Glomerular visceral epithelial cell (primary cell): ENCODE data around the gene DCLK1.

Experiments
- DNase-seq: peaks from one replicate; pipeline ENCODE4 v3.0.0-alpha.2; 2016; ENCODE audit errors: extremely low spot score

Gene DCLK1

DNA sequence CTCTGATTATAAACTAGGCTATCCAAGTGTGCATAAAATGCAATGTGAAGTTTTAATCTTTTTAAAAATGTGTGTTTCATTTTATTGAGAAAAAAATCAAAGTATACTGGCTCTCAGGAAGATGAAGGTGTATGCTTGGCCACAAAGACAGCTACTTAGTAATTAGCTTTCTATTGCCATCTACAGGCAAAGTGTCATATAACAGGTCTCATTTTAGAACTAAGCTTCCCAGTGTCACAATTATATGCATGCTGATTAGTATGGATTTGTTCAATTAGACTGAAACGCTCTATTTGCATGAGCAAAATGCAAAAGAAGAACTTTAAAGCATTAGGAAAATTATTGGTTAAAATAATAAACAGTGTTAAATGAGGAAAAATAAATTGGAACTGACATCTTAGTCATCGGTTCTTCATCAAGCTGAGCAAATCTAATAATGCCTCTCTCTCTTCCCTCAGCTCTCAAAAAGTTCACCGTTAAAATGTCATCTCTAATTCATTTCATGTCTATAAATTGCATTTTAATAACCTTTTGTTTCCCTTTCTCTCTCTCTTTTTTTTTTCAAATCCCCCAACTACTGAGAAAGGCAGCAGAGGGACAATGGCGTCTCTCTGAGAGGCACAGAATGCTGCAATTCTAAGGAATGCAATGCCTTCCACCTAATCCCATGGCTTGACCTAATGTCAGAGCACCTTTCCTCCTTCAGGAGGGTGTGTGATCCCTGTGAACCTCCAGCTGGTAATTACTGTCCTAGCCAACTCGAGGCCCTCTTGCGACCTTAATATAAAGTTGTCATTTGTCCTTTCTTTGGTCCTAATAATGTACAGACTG, 341.6 kb downstream of the DCLK1 start:
- DNase-seq: peak; percentile 37

DNA sequence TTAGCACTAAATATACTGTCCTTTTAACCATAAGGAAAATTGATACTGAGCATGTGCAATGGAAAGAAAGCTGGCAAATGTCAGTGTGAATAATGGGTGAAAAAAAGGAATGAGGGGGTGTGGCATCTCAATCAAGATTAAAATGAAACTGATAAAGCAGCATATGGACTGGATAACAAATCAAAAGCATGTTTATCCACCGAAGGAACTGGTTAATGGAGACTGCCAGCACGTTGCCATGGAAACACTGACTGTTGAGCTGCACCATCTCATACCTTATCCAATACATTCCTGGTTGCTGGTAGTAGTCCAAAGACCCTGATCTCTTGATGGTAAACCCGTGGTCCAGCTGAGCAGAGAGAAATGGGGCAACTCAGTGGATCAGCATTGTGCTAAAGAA, 343.2 kb downstream of the DCLK1 start:
- DNase-seq: no peak

DNA sequence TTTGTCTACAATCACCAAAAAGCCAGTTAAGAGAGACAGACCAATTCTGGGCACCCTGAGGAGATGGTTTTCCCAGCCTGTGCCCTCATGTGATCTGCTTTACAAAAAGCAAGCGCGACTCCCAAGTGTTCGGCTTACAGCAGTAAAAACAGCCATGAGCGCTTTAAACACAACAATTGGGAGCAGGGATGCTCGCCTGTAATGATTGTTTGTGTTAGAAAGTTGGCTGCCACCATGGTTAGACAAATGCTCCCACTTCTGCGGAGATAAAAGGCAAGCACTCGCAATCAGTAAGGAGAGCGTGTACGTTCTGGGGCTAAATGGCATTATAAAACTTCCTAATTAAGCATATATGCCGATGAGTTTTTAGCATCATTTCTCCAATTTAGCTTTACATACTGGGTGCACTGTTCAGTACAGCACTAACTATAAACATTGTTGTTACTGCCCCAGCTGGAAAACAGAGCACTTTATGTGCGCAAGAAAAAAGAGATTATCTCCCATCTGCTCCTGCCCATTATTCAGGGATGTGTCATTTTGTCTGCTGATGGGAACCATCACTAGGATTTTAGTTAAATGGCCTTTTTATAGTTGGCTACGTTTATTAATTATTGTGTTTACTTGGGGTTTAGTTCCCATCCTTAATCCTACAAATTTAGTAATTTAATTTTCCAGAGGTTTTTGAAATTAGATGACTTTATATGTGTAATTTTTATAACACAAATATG, 345.4 kb downstream of the DCLK1 start:
- no peak for DNase-seq

DNA sequence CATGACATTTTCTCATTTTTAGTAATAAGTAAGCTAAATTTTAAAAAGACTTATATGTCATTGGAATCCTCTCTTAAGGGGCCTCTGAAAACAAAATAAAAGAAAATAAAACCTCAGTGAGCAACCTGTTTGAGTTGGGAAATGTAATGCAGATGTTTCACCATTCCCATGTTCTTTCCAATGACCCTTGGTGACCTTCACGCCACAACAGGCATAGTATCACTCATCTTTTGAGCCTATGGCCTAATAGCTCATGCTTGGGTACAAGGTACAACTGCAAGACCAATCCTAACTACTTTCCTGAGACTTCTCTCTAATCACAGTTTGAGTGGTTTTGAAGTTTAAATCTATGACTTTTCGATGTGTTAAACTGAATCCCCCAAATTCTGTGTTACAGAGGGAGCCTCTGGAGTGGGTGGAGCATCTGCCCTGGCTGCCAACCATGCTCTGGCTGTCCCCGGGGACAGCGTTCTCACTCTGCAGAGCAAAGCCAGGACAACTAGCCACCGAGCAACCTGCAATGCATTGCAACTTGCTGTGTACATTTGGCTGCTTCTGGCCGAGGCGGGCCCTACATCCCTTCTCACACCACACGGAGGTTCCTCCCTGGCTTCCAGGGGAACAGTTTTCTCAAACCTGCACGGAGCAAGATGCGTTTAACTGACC, 346.8 kb downstream of the DCLK1 start:
- peak; percentile 11 for DNase-seq

DNA sequence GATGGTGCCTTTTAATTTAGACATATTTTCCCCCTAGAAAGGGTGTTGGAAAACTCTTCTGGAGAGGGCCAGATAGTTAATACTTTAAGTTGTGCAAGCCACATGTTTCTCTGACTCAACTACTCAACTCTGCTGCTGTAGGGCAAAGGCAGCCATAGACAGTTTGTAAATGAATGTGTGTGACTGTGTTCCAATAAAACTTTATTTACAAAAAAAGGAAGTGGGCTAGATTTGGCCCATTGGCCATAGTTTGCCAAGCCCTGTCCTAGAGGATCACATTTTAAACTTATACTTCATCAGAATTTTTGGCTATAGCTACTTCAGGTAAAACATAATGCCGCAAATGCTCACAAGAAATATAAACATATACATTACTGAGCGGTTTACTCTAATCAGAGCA, 348.4 kb downstream of the DCLK1 start:
- no peak for DNase-seq

DNA sequence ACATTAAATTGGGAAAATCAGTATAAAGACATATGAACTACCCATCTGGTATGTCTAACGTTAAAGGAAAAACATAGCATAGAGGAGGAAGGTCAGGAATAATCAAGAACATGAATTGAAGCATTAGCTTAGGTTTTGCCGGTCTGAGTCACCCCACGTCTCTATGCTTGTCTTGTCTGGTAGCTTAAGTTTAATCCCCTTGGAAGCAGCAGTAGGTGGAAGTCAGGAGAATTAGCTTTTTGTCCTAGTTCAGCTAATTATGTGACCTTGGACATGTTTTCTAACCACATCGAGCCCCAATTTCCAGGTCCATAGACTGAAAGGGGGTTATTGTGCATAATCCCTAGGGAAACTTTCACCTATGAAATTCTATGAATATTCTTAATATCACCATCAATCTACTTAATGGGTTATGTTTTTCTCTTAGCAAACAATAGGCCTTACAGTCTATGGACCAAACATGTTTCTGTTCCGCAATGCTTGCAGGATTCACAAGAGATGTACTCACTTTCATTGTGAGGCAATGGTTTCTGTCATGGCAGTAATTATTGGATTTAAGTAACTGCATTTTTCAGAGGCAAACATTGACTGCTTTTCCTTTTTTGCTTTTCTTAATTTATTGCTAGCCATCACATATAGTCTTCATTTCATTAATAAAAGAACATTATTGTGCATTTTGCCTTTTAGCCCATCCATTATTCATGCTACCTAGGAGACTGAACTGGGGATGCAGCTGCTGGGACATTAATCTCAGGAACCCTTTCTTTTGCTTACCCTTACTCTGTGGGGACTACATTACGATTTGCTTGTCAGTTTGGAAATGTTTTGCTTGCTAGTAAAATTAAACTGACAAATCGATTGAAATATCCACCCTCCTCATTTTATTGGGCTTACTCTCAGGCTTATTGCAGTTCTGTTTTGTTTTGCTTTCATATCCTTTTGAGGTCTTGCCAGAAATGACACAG, 349.9 kb downstream of the DCLK1 start:
- no peak for DNase-seq

DNA sequence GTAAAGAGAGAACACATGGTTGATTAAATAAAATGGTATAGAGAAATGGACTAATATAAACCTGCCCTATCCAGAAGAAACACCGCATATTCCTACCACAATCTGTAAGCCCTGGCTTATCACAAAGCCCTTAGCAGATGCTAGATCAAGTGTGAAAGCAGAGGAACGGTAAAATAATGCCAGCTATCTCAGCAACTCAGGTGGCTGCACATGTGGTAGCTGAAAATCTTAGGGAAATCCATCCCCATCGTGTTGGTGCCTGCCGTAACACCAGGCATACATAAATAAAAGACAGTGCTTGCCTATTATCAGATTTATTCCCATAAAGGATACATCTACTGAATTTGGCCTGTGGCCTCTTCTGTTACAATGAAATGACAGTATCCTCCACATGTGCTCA, 350.6 kb downstream of the DCLK1 start:
- no peak for DNase-seq

DNA sequence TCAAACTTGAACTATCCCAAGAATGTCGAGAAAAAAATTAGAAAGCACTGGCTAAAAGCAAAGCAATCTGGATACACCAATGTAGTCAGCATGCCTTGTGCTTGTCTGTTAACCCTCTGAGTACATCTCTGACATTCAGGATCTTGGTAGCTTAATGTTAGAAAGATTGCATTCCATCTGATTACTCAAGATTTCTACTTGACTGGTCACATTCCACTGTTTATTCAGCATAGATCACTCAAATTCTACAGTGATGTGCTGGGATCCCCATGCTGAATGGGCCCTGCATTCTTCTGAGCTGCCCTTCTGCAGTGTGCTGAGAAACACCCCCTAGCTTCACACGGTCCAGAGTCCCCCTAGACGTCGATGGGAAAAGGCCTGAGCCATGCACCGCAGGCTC, 359.3 kb downstream of the DCLK1 start:
- DNase-seq: peak; percentile 89

DNA sequence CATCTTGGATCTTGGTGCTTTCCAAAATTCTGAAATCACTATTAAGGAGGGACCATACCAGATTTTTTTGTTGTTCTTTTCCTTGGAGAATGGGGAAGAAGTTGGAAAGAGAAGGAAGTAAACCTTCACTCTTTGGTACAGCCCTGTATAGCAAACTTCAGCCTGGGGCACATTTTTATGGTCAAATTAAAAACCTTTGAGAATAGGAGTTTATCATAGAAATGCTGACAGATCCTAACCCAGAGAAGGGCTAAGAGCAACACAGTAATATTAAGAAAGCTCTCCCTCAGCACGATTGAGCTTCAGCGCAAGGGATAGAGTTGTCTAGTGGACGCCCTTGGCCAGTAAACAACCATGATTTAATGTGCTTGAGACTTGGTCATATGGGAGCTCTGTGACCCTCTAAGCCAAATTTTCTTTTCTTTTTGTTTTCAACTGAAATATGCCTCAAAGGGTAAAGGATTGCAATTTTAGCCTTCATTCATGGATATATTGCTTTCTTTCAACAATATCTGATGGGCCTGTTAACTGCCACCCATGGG, 360.4 kb downstream of the DCLK1 start:
- no peak for DNase-seq

DNA sequence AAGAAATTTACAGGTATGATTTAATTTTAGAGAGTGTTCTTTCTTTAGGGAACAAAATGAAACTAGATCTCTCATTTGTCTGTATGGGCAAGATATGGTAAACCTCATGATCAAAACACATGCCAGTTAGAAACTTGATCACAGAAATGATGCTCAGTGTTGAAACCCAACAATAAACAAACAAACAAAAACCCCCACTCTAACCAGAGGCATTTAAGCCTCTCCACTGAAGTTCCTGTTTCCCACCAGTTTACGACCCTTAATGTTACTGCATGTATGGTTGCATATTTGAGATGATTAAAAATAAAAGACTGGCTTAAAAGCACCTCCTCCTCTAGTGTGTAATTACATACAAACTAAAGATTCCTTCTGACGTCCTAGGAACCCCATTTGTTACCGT, 361.4 kb downstream of the DCLK1 start:
- DNase-seq: no peak

DNA sequence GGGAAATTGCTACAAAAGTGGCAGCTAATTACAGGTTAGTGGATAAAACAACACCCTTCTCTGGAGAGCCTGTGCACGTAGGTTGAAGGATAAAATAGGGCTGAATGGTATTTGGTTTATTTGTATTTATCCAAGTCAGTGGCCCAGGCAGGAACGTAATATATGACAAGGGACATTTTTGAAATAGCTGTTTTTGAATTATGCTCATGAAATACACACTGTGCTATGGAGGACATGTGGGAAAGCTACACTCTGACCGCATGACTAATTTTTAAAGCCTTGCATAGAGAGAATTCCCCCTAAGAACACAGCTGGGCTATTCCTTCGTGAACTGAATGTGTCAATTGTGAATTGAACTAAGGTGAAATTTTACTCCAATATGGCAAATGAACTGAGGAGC, 362.6 kb downstream of the DCLK1 start:
- DNase-seq: peak; percentile 46

DNA sequence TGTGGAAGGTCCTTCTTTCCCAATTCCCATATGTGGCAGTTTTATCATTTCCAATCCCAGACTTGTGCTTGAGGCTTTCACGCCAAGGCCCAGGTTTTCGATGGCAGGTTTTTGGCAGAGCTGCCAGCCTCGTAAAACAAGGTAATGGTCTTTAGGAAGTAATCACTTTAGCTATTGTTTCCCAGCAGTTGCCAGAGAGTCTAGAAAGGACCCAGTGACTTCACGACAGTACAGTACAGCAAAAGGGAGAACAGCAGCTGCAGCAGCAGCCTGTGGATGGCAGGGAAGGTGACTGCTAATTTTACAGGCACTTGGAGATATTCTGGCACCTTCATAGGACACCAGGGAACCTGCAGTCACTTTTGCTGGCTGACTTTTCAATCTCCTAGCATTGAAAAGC, 363.1 kb downstream of the DCLK1 start:
- no peak for DNase-seq

DNA sequence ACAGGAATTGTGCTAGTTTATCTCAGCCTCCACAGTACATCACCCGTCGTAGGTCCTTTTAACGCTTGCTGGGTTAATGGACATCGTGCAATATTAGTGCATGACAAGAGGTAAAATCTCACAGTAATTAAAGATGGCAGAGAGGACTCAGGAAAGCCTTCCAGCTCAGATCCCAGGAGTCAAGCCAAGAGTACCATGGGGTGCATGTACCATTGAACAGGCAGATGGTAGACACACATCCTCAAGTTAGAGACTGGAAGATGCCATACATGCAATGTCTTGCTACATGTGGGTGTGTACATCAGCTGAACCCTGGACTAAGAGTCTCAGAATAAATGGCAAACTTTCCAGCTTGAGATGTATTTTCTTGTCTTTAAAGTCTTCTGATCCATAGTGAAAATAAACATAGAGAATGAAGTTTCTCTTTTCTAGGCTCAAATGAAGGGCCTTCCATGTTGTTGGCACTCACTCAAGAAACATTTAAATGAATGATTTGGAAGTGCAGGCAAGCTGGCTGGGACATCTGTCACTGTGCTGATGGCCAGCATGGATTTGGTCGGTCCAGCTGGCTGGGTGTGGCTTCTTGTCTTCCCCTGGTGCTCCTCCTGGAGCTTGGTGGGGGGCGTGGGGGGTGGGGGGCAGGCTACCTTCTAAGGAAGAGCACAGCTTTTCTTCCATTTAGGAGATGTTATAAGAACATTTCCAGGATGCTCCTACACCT, 363.8 kb downstream of the DCLK1 start:
- no peak for DNase-seq

DNA sequence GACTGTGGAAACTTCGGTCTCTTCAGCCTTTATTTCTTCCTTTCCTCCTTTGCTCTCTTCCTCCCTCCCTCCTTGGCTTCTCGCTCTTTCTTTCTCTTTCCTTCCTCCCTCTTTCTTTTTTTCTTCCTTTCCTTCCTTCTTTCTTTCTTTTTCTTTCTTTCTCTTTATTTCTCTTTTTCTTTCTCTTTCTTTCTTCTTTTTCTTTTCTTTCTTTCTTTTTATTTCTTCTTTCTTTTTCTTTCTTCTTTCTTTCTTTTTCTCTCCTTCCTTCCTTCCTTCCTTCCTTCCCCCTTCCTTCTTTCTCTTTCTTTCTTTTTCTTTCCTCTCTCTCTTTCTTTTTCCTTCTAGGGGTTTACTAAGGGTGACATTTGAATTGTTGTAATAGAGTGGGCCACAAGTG, 364.5 kb downstream of the DCLK1 start:
- no peak for DNase-seq

DNA sequence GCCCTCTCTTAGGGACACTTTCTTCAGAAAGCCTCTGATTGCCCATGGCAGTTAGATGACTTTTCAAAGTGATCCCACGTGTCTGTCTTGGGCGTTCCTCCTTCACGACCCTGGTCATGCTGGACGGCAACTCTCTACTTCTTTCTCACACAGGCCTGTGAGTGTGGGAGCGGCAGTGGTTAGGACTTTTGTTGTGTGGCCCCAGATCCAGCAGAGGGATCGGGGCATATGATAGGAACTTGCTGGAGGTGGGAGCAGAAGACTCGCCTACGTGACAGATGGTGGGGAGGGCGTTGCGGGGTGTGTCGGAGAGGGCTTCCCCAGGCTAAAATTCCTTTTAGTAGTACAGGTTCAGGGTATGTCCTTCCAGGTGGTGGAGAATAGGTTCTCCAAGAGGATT, 365.2 kb downstream of the DCLK1 start:
- no peak for DNase-seq

DNA sequence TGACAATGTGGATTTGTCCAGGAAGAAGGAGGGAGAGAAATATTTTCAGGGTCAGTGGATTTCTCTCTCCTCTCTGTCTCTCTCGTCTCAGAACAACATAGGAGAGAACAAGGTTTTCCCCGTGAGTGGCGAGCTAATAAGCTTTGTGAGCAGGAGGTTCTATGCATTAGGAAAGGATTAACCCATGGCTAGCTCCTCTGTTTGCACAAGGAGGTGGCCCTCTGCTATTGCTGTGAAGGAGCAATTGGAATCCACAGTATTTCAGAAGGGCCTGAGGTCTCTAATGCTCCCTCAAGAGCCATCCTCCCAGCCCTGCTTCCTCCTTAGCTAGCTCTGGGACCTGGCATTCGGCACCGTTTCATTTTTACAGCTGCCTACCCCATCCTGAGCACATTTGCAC, 365.8 kb downstream of the DCLK1 start:
- DNase-seq: peak; percentile 11

DNA sequence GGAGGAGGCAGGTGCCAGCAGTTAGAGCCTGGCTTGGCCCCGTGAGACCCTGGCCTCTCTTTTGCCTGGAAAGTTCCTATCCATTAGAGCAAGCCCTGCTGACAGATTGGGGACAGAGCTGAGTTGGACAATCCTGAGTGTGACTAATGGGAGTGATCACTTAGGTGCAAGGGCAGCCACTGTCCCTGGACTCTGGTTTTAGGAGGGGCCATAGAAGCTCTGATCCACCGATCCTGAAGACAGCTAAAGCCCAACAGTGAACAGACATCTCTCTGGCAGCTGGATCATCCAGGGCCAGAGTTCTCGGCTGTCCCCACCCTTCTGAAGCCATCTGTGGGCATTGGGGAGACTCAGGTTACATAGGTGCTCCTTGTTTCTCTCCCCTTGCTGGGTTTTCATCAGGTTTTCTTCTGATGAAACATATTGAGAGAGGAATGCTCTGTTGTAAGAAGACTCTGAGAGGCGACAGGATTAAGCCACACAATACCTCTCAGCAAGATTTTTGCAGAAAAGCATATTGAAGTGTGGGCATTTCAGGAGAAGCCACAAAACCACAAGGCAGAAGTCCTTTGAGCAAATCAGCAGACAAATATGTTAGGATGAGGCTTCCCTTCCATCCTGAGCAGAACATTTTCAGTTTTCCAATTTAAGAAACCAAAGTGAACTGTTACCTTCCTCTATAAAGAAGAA, 366.7 kb downstream of the DCLK1 start:
- peak; percentile 61 for DNase-seq

DNA sequence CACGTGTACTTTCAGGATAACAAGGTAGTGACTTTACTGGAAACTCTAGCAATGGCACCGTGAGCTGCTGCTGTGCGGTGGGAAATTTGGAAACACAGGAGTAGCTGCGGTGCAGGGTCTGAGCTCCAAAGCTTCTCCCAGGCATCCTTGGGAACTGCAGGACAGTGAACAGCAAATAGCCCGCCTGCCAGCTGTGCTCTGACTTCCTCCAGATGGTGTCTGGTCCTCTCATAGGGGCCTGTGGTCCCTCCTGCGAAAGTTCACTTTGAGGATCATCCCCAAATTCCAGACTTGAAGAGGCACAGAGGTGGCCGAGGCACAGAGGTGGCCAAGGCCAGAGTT, 367.4 kb downstream of the DCLK1 start:
- DNase-seq: no peak

DNA sequence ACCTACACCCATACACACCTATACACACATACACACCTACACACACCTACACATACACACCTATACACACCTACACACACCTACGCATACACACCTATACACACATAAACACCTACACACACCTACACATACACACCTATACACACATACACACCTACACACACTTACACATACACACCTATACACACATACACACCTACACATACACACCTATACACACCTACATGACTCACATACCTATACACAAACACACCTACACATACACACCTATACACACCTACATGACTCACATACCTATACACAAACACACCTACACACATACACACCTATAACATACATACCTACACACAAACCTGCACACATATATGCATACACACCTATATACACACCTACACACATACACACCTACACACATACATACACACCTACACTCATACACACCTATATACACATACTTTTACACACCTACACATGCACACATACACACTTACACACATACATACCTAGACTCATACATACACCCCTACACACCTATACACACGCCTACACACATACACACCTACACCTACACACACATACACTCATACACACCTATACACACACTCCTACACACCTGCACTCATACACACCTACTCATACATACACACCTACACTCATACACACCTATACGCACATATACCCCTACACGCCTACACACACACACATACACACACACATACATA, 368.0 kb downstream of the DCLK1 start:
- DNase-seq: no peak
